ENCODE results near the gene PLA2G4D. TPM values are rescaled to one million over a fixed set of nuclear protein-coding genes. Genes with fewer than 3 reads are reported as not detected.

PLA2G4D gene
- total and polyA plus RNA-seq, 5 donors from 2014 or later = not detected

- ATAC-seq (ENCODE audit: low read depth in 2 of 2) = no peak
- no peak overlapping the region for H3K4me3 Mint-ChIP-seq
- H3K27ac ChIP-seq (ENCODE audit: insufficient read depth, low read length, poor library complexity, severe bottlenecking) = no peak overlapping the region
- H3K27ac Mint-ChIP-seq = no peak overlapping the region
- no peaks in the 10 kb centered on the region for H3K36me3 ChIP-seq (ENCODE audit: control insufficient read depth, insufficient read depth, low read length)
- H3K4me3 ChIP-seq (ENCODE audit: low read depth, low read length) = no peak overlapping the region
- H3K9me3 Mint-ChIP-seq = peaks cover 0 to 1% (median 0%) of the 10 kb centered on the region in 7 donors
- no peaks in the 10 kb centered on the region for H3K36me3 Mint-ChIP-seq
- no peak for DNase-seq
- no peaks in the 10 kb centered on the region for H3K4me1 ChIP-seq (ENCODE audit: control insufficient read depth, insufficient read depth, low read length, poor library complexity, severe bottlenecking)
- peaks cover 0 to 2% (median 0%) of the 10 kb centered on the region in 4 donors for H3K4me1 Mint-ChIP-seq
- peaks cover 5% of the 10 kb centered on the region for H3K27me3 Mint-ChIP-seq
- no peaks in the 10 kb centered on the region for H3K27me3 ChIP-seq (ENCODE audit: control insufficient read depth, insufficient read depth, low read length)
- no peaks in the 10 kb centered on the region for H3K9me3 ChIP-seq (ENCODE audit: control insufficient read depth in 2 of 2, low read length in 2 of 2)
Measured at GRCh38 chr15:42073418-42073817, 20.9 kb downstream of the PLA2G4D start.

- Mint-ChIP-seq H3K9me3 (peaks cover 0 to 4% (median 1%) of the 10 kb centered on the region in 7 donors), H3K4me3 (no peak overlapping the region), H3K27me3 (no peaks in the 10 kb centered on the region), H3K36me3 (no peaks in the 10 kb centered on the region), H3K27ac (no peak overlapping the region), H3K4me1 (no peaks in the 10 kb centered on the region)
- Histone ChIP-seq H3K27ac (ENCODE audit: insufficient read depth, low read length, poor library complexity, severe bottlenecking) (no peak overlapping the region), H3K4me3 (ENCODE audit: low read depth, low read length) (no peak overlapping the region), H3K27me3 (ENCODE audit: control insufficient read depth, insufficient read depth, low read length) (no peaks in the 10 kb centered on the region), H3K4me1 (ENCODE audit: control insufficient read depth, insufficient read depth, low read length, poor library complexity, severe bottlenecking) (no peaks in the 10 kb centered on the region), H3K36me3 (ENCODE audit: control insufficient read depth, insufficient read depth, low read length) (no peaks in the 10 kb centered on the region), H3K9me3 (ENCODE audit: control insufficient read depth in 2 of 2, low read length in 2 of 2) (no peaks in the 10 kb centered on the region)
- ATAC-seq (ENCODE audit: low read depth in 2 of 2) = no peak
- no peak for DNase-seq
Measured at GRCh38 chr15:42072141-42072685, 22.1 kb downstream of the PLA2G4D start.

GRCh38 chr15:42071717-42072116, 22.6 kb downstream of the PLA2G4D start:
- Mint-ChIP-seq H3K27me3 (no peaks in the 10 kb centered on the region), H3K36me3 (no peaks in the 10 kb centered on the region), H3K4me1 (no peaks in the 10 kb centered on the region), H3K9me3 (peaks cover 0 to 8% (median 1%) of the 10 kb centered on the region in 7 donors), H3K27ac (no peak overlapping the region), H3K4me3 (no peak overlapping the region)
- Histone ChIP-seq H3K9me3 (ENCODE audit: control insufficient read depth in 2 of 2, low read length in 2 of 2) (no peaks in the 10 kb centered on the region), H3K4me1 (ENCODE audit: control insufficient read depth, insufficient read depth, low read length, poor library complexity, severe bottlenecking) (no peaks in the 10 kb centered on the region), H3K36me3 (ENCODE audit: control insufficient read depth, insufficient read depth, low read length) (no peaks in the 10 kb centered on the region), H3K27me3 (ENCODE audit: control insufficient read depth, insufficient read depth, low read length) (no peaks in the 10 kb centered on the region), H3K4me3 (ENCODE audit: low read depth, low read length) (no peak overlapping the region), H3K27ac (ENCODE audit: insufficient read depth, low read length, poor library complexity, severe bottlenecking) (no peak overlapping the region)
- DNase-seq (no peak), ATAC-seq (ENCODE audit: low read depth in 2 of 2) (no peak)

GRCh38 chr15:42070976-42071350, 23.4 kb downstream of the PLA2G4D start:
- Histone ChIP-seq H3K4me1 (ENCODE audit: control insufficient read depth, insufficient read depth, low read length, poor library complexity, severe bottlenecking) (no peaks in the 10 kb centered on the region), H3K36me3 (ENCODE audit: control insufficient read depth, insufficient read depth, low read length) (no peaks in the 10 kb centered on the region), H3K4me3 (ENCODE audit: low read depth, low read length) (no peak overlapping the region), H3K27ac (ENCODE audit: insufficient read depth, low read length, poor library complexity, severe bottlenecking) (no peak overlapping the region), H3K27me3 (ENCODE audit: control insufficient read depth, insufficient read depth, low read length) (peaks cover 2% of the 10 kb centered on the region), H3K9me3 (ENCODE audit: control insufficient read depth in 2 of 2, low read length in 2 of 2) (no peaks in the 10 kb centered on the region)
- peaks cover 0 to 8% (median 1%) of the 10 kb centered on the region in 7 donors for H3K9me3 Mint-ChIP-seq
- no peak for ATAC-seq (ENCODE audit: low read depth in 2 of 2)
- no peak overlapping the region for H3K4me3 Mint-ChIP-seq
- DNase-seq = no peak
- no peaks in the 10 kb centered on the region for H3K27me3 Mint-ChIP-seq
- H3K4me1 Mint-ChIP-seq = peaks cover 0 to 3% (median 0%) of the 10 kb centered on the region in 4 donors
- no peaks in the 10 kb centered on the region for H3K36me3 Mint-ChIP-seq
- H3K27ac Mint-ChIP-seq = no peak overlapping the region

GRCh38 chr15:42070279-42070975, 23.9 kb downstream of the PLA2G4D start:
- Mint-ChIP-seq H3K4me1 (peaks cover 0 to 3% (median 0%) of the 10 kb centered on the region in 4 donors), H3K27me3 (no peaks in the 10 kb centered on the region), H3K9me3 (peaks cover 0 to 8% (median 1%) of the 10 kb centered on the region in 7 donors), H3K36me3 (no peaks in the 10 kb centered on the region), H3K4me3 (no peak overlapping the region), H3K27ac (no peak overlapping the region)
- ATAC-seq (ENCODE audit: low read depth in 2 of 2) (no peak), DNase-seq (no peak)
- Histone ChIP-seq H3K27ac (ENCODE audit: insufficient read depth, low read length, poor library complexity, severe bottlenecking) (no peak overlapping the region), H3K4me1 (ENCODE audit: control insufficient read depth, insufficient read depth, low read length, poor library complexity, severe bottlenecking) (no peaks in the 10 kb centered on the region), H3K27me3 (ENCODE audit: control insufficient read depth, insufficient read depth, low read length) (peaks cover 2% of the 10 kb centered on the region), H3K36me3 (ENCODE audit: control insufficient read depth, insufficient read depth, low read length) (no peaks in the 10 kb centered on the region), H3K9me3 (ENCODE audit: control insufficient read depth in 2 of 2, low read length in 2 of 2) (no peaks in the 10 kb centered on the region), H3K4me3 (ENCODE audit: low read depth, low read length) (no peak overlapping the region)

GRCh38 chr15:42069496-42070278, 24.7 kb downstream of the PLA2G4D start:
- H3K9me3 Mint-ChIP-seq = peaks cover 0 to 8% (median 1%) of the 10 kb centered on the region in 7 donors
- DNase-seq = no peak
- H3K27me3 ChIP-seq (ENCODE audit: control insufficient read depth, insufficient read depth, low read length) = peaks cover 2% of the 10 kb centered on the region

GRCh38 chr15:42069025-42069424, 25.3 kb downstream of the PLA2G4D start:
- H3K9me3 ChIP-seq (ENCODE audit: control insufficient read depth in 2 of 2, low read length in 2 of 2) = no peaks in the 10 kb centered on the region
- Mint-ChIP-seq H3K27me3 (peaks cover 9% of the 10 kb centered on the region), H3K4me1 (peaks cover 0 to 3% (median 0%) of the 10 kb centered on the region in 4 donors), H3K27ac (no peak overlapping the region), H3K36me3 (no peaks in the 10 kb centered on the region), H3K4me3 (no peak overlapping the region), H3K9me3 (peaks cover 0 to 8% (median 4%) of the 10 kb centered on the region in 7 donors)
- H3K4me3 ChIP-seq (ENCODE audit: low read depth, low read length) = no peak overlapping the region
- no peaks in the 10 kb centered on the region for H3K4me1 ChIP-seq (ENCODE audit: control insufficient read depth, insufficient read depth, low read length, poor library complexity, severe bottlenecking)
- peaks cover 2% of the 10 kb centered on the region for H3K27me3 ChIP-seq (ENCODE audit: control insufficient read depth, insufficient read depth, low read length)
- no peaks in the 10 kb centered on the region for H3K36me3 ChIP-seq (ENCODE audit: control insufficient read depth, insufficient read depth, low read length)
- H3K27ac ChIP-seq (ENCODE audit: insufficient read depth, low read length, poor library complexity, severe bottlenecking) = no peak overlapping the region
- DNase-seq = no peak
- no peak for ATAC-seq (ENCODE audit: low read depth in 2 of 2)

More at GRCh38 chr15:42069496-42070278, 24.7 kb downstream of the PLA2G4D start:
- no peak for ATAC-seq (ENCODE audit: low read depth in 2 of 2)
- Histone ChIP-seq H3K4me3 (ENCODE audit: low read depth, low read length) (no peak overlapping the region), H3K27ac (ENCODE audit: insufficient read depth, low read length, poor library complexity, severe bottlenecking) (no peak overlapping the region), H3K9me3 (ENCODE audit: control insufficient read depth in 2 of 2, low read length in 2 of 2) (no peaks in the 10 kb centered on the region), H3K4me1 (ENCODE audit: control insufficient read depth, insufficient read depth, low read length, poor library complexity, severe bottlenecking) (no peaks in the 10 kb centered on the region), H3K36me3 (ENCODE audit: control insufficient read depth, insufficient read depth, low read length) (no peaks in the 10 kb centered on the region)
- H3K36me3 Mint-ChIP-seq = no peaks in the 10 kb centered on the region
- H3K27me3 Mint-ChIP-seq = peaks cover 5% of the 10 kb centered on the region
- no peak overlapping the region for H3K4me3 Mint-ChIP-seq
- no peak overlapping the region for H3K27ac Mint-ChIP-seq
- H3K4me1 Mint-ChIP-seq = peaks cover 0 to 3% (median 0%) of the 10 kb centered on the region in 4 donors
